SJSA1 (cell line): Measurements from ENCODE around the gene DNM2. TPM values are rescaled to one million over a fixed set of nuclear protein-coding genes. Genes with fewer than 3 reads are reported as not detected.

ENCODE experiments used
- DNase-seq, 2 experiments: peaks; one replicate each; pipeline ENCODE4 v3.0.0-alpha.2; 2015 to 2020; ENCODE audit warnings: low spot score in 2 of 2, low read depth in 1 of 2
- H3K27ac ChIP-seq: fragments of 250-450 bp; sonication (Bioruptor Pico); 2 replicates; pipeline ENCODE4 v1.5.1; 2020; ENCODE audit warnings: mild to moderate bottlenecking, moderate library complexity
- H3K27me3 ChIP-seq: fragments of 250-450 bp; sonication (Bioruptor Pico); replicated peaks from 2 replicates; pipeline ENCODE4 v1.5.1; 2020; ENCODE audit warnings: mild to moderate bottlenecking, moderate library complexity
- H3K36me3 ChIP-seq: fragments of 250-450 bp; sonication (Bioruptor Pico); 2 replicates; pipeline ENCODE4 v1.5.1; 2020; ENCODE audit warnings: mild to moderate bottlenecking
- H3K4me1 ChIP-seq: fragments of 250-450 bp; sonication (Bioruptor Pico); replicated peaks from 2 replicates; pipeline ENCODE4 v1.6.1; 2021; ENCODE audit warnings: mild to moderate bottlenecking
- H3K4me3 ChIP-seq: fragments of 250-450 bp; sonication (Bioruptor Pico); 2 replicates; pipeline ENCODE4 v1.5.1; 2020; ENCODE audit warnings: mild to moderate bottlenecking
- H3K9me3 ChIP-seq: fragments of 250-450 bp; sonication (Bioruptor Pico); replicated peaks from 2 replicates; pipeline ENCODE4 v1.5.1; 2020; ENCODE audit warnings: mild to moderate bottlenecking
- total RNA-seq: library from RNA; depleted of rRNA; stranded (reverse); fragments of >200 nt; shearing (Covaris generic); gene quantifications from 2 replicates; pipeline ENCODE4 v1.2.3, GENCODE V29; 2014

DNM2 gene
- total RNA-seq, 1 experiment from 2014 or later: 58.4 TPM

- DNase-seq: no peak
- H3K36me3 ChIP-seq: peaks cover 33% of the 10 kb centered on the region
- H3K27me3 ChIP-seq: no peaks in the 10 kb centered on the region
- H3K9me3 ChIP-seq: no peaks in the 10 kb centered on the region
- peaks cover 2% of the 10 kb centered on the region for H3K4me1 ChIP-seq
- no peak overlapping the region for H3K4me3 ChIP-seq
- H3K27ac ChIP-seq: no peak overlapping the region
These were observed 6.7 kb downstream of the DNM2 start for GRCh38 chr19:10724573-10725071.

GRCh38 chr19:10725415-10725814 is 7.5 kb downstream of the DNM2 start:
- Histone ChIP-seq H3K27ac (no peak overlapping the region), H3K36me3 (peaks cover 34% of the 10 kb centered on the region), H3K4me1 (no peaks in the 10 kb centered on the region), H3K27me3 (no peaks in the 10 kb centered on the region), H3K9me3 (no peaks in the 10 kb centered on the region), H3K4me3 (no peak overlapping the region)
- no peak for DNase-seq

DNA sequence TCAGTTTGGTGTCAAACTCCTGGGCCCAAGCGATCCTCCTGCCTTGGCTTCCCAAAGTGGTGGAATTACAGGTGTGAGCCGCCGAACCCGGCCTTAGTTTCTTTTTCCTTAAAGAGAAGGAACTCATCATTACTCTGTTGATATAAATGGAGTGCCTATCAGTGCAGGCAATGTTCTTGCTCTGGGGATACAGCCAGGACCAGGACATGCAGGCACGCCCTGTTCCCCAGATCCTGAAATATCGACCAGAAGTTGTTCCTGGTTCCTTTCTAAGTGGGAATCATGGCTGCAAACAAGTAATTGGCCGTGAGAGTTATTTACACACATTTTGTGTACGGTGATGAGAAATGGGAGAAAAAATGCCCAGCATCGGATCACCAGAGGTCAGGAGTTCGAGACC is 8.4 kb downstream of the DNM2 start:
- Histone ChIP-seq H3K4me3 (no peak overlapping the region), H3K4me1 (no peaks in the 10 kb centered on the region), H3K36me3 (peaks cover 26% of the 10 kb centered on the region), H3K27ac (no peak overlapping the region), H3K9me3 (no peaks in the 10 kb centered on the region), H3K27me3 (no peaks in the 10 kb centered on the region)
- DNase-seq: no peak

DNA sequence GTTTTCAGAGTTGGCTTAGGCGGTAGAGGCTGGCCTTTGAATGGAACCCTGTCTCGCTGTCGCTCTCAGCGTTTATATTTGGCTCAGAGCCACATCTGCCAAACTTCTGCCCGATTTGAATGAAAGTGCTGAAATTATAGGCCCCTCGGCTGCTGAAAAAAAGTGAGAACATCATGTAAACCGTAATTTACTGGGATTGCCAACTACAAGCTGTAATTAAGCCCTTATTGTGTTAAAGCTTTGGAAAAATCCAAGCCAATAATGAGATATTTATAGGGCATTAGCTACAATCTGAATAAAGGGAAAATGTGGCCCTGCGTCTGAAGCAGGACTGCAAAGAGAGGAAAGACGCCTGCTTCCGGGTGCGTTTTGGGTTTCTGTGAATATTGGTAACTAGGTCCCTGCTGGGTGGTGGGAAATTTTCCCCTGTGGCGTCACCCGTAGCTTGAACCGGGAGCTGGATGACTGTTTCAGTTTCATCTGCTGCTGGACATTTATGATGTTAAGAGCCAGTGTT is 9.9 kb downstream of the DNM2 start:
- Histone ChIP-seq H3K4me3 (no peak overlapping the region), H3K9me3 (no peaks in the 10 kb centered on the region), H3K4me1 (no peaks in the 10 kb centered on the region), H3K27ac (no peak overlapping the region), H3K27me3 (no peaks in the 10 kb centered on the region), H3K36me3 (peaks cover 22% of the 10 kb centered on the region)
- no peak for DNase-seq

DNA sequence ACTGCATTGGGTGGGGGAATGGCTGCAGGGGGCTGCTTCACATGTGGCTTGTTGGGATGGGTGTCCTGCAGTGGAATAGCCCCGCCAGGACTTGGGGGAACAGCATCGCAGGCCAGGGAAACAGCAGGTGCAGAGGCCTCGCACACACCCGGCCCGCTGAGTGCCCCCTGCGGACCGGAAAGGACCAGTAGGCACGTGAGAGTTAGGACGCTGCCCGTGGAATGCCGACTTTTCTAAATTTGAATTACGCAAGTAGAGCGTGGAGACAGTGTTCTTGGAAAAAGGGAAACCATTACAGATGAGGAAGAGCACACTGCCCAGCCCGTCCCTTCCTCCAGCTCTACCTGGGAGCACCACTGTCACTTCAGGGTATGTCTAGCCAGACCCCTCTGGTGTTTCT is 11.5 kb downstream of the DNM2 start:
- no peak for DNase-seq
- H3K4me1 ChIP-seq: no peaks in the 10 kb centered on the region
- no peak overlapping the region for H3K27ac ChIP-seq
- H3K9me3 ChIP-seq: no peaks in the 10 kb centered on the region
- no peaks in the 10 kb centered on the region for H3K27me3 ChIP-seq
- H3K36me3 ChIP-seq: peaks cover 21% of the 10 kb centered on the region
- H3K4me3 ChIP-seq: no peak overlapping the region

GRCh38 chr19:10730932-10731331 is 13.1 kb downstream of the DNM2 start:
- Histone ChIP-seq H3K4me1 (no peaks in the 10 kb centered on the region), H3K4me3 (no peak overlapping the region), H3K27me3 (no peaks in the 10 kb centered on the region), H3K36me3 (peaks cover 9% of the 10 kb centered on the region; the same call in 1 of the 2 replicates), H3K27ac (no peak overlapping the region), H3K9me3 (no peaks in the 10 kb centered on the region)
- no peak for DNase-seq

- Histone ChIP-seq H3K27me3 (no peaks in the 10 kb centered on the region), H3K36me3 (no peaks in the 10 kb centered on the region; the same call in none of the 2 replicates), H3K4me1 (no peaks in the 10 kb centered on the region), H3K9me3 (no peaks in the 10 kb centered on the region), H3K4me3 (no peak overlapping the region), H3K27ac (no peak overlapping the region)
- DNase-seq: no peak
These were observed 17.9 kb downstream of the DNM2 start for GRCh38 chr19:10735741-10736140.

- no peak for DNase-seq
- H3K27ac ChIP-seq: no peak overlapping the region
These were observed 18.3 kb downstream of the DNM2 start for GRCh38 chr19:10736189-10736588.

GRCh38 chr19:10736916-10737551 is 19.2 kb downstream of the DNM2 start:
- Histone ChIP-seq H3K9me3 (no peaks in the 10 kb centered on the region), H3K27me3 (no peaks in the 10 kb centered on the region), H3K4me3 (no peak overlapping the region), H3K36me3 (no peaks in the 10 kb centered on the region; the same call in none of the 2 replicates), H3K4me1 (no peaks in the 10 kb centered on the region), H3K27ac (no peak overlapping the region)
- no peak for DNase-seq

More at GRCh38 chr19:10736189-10736588, 18.3 kb downstream of the DNM2 start:
- Histone ChIP-seq H3K4me1 (no peaks in the 10 kb centered on the region), H3K27me3 (no peaks in the 10 kb centered on the region), H3K36me3 (no peaks in the 10 kb centered on the region; the same call in none of the 2 replicates), H3K9me3 (no peaks in the 10 kb centered on the region), H3K4me3 (no peak overlapping the region)

- no peak for DNase-seq
- no peak overlapping the region for H3K4me3 ChIP-seq
- no peak overlapping the region for H3K27ac ChIP-seq
- no peaks in the 10 kb centered on the region for H3K4me1 ChIP-seq
- H3K27me3 ChIP-seq: no peaks in the 10 kb centered on the region
- no peaks in the 10 kb centered on the region; the same call in none of the 2 replicates for H3K36me3 ChIP-seq
- no peaks in the 10 kb centered on the region for H3K9me3 ChIP-seq
These were observed 19.8 kb downstream of the DNM2 start for GRCh38 chr19:10737722-10738121.

DNA sequence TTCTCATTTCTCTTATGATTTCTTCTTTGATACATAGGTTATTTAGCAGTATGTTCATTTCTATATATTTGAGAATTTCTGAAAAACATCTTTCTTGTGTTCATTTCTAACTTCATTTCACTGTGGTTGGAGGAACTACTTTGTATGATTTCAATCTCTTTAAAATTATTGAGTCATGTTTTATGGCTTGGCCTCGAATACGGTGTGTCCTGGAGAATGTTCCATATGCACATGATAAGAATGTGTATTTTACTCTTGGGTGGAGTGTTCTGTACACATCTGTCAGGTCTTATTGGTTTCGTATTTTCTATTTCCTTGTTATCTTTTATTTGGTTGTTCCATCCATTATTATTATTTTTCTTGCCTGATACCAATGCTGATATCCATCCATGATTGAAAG is 22.9 kb downstream of the DNM2 start:
- DNase-seq: no peak
- Histone ChIP-seq H3K36me3 (no peaks in the 10 kb centered on the region; the same call in 1 of the 2 replicates), H3K27ac (no peak overlapping the region), H3K4me1 (no peaks in the 10 kb centered on the region), H3K27me3 (no peaks in the 10 kb centered on the region), H3K9me3 (no peaks in the 10 kb centered on the region), H3K4me3 (no peak overlapping the region)

DNA sequence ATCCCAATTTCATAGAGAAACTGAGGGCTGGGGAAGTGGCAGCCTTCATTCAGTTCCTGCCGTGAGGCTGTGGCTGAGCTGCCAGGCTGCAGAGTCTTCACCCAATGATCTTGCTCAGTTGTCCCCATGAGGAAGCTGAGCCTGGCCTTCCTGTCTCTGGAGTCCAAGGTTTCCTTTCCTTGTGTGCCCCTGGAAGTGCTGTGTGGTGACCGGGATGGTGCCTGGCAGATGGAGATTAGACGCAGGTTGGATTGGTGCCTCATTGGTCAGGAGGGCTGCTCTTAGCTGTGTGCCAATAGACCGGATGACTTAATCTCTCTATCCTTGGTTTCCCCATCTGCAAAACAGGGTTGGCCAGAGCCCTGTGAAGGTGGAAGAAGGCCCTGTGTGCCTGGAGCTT is 24.6 kb downstream of the DNM2 start:
- Histone ChIP-seq H3K9me3 (no peaks in the 10 kb centered on the region), H3K27me3 (no peaks in the 10 kb centered on the region), H3K36me3 (no peaks in the 10 kb centered on the region; the same call in 1 of the 2 replicates), H3K4me3 (no peak overlapping the region), H3K27ac (no peak overlapping the region), H3K4me1 (no peaks in the 10 kb centered on the region)
- DNase-seq: no peak

GRCh38 chr19:10744253-10744798 is 26.4 kb downstream of the DNM2 start:
- Histone ChIP-seq H3K36me3 (no peaks in the 10 kb centered on the region; the same call in 1 of the 2 replicates), H3K27me3 (no peaks in the 10 kb centered on the region), H3K9me3 (no peaks in the 10 kb centered on the region), H3K27ac (no peak overlapping the region), H3K4me3 (no peak overlapping the region), H3K4me1 (peaks cover 12% of the 10 kb centered on the region)
- no peak for DNase-seq

- Histone ChIP-seq H3K9me3 (no peaks in the 10 kb centered on the region), H3K4me1 (peaks cover 17% of the 10 kb centered on the region), H3K27me3 (no peaks in the 10 kb centered on the region), H3K36me3 (peaks cover 4% of the 10 kb centered on the region; the same call in 1 of the 2 replicates), H3K27ac (no peak overlapping the region), H3K4me3 (no peak overlapping the region)
- no peak for DNase-seq
These were observed 27.0 kb downstream of the DNM2 start for GRCh38 chr19:10744801-10745293.
